GM18511 (cell line): ENCODE data around the gene NGEF.

ENCODE experiments used
- ATAC-seq: cut with Tn5 transposase; IDR thresholded peaks from one replicate; pipeline ENCODE4 v1.9.1; 2021; ENCODE audit warnings: mild to moderate bottlenecking, moderate library complexity; ENCODE audit not compliant: unreplicated experiment

Gene NGEF

GRCh38 chr2:232903989-232904388 is 109.1 kb downstream of the NGEF start:
- no peak for ATAC-seq

- ATAC-seq, result no peak
Measured at GRCh38 chr2:232901736-232902578, 111.1 kb downstream of the NGEF start.

- no peak for ATAC-seq
Measured at GRCh38 chr2:232900811-232901735, 112.0 kb downstream of the NGEF start.

GRCh38 chr2:232898592-232899543 is 114.2 kb downstream of the NGEF start:
- ATAC-seq, result no peak

GRCh38 chr2:232897598-232898408 is 115.3 kb downstream of the NGEF start:
- no peak for ATAC-seq

- ATAC-seq, result no peak
Measured at GRCh38 chr2:232896720-232897597, 116.1 kb downstream of the NGEF start.

GRCh38 chr2:232896111-232896510 is 116.9 kb downstream of the NGEF start:
- no peak for ATAC-seq

- no peak for ATAC-seq
Measured at GRCh38 chr2:232894746-232895145, 118.3 kb downstream of the NGEF start.

GRCh38 chr2:232894251-232894650 is 118.8 kb downstream of the NGEF start:
- ATAC-seq, result no peak

- no peak for ATAC-seq
Measured at GRCh38 chr2:232893834-232894233, 119.2 kb downstream of the NGEF start.

- no peak for ATAC-seq
Measured at GRCh38 chr2:232892843-232893242, 120.2 kb downstream of the NGEF start.

- ATAC-seq, result no peak
Measured at GRCh38 chr2:232892221-232892620, 120.8 kb downstream of the NGEF start.

- no peak for ATAC-seq
Measured at GRCh38 chr2:232891621-232892071, 121.4 kb downstream of the NGEF start.

GRCh38 chr2:232890896-232891601 is 122.0 kb downstream of the NGEF start:
- ATAC-seq, result no peak

GRCh38 chr2:232890536-232890895 is 122.5 kb downstream of the NGEF start:
- no peak for ATAC-seq

GRCh38 chr2:232889876-232890401 is 123.1 kb downstream of the NGEF start:
- no peak for ATAC-seq

- ATAC-seq, result no peak
Measured at GRCh38 chr2:232888839-232889529, 124.1 kb downstream of the NGEF start.
